IPS-20b (cell line): ENCODE measurements around the gene NCOR1.
"Not testable (repeated sequence)": the region's sequence is repeated elsewhere in the genome, so short reads cannot be mapped to it uniquely, and the experiment has no call there.

Experiments used
- H3K27ac ChIP-seq: one replicate; pipeline ENCODE4 v1.5.1; 2013; ENCODE audit warnings: low read length
- H3K27me3 ChIP-seq: 2 replicates; pipeline ENCODE4 v1.6.1; 2013; ENCODE audit warnings: mild to moderate bottlenecking, low read length, inconsistent platforms; ENCODE audit not compliant: insufficient read depth
- H3K36me3 ChIP-seq: 2 replicates; pipeline ENCODE4 v1.6.1; 2013; ENCODE audit warnings: low read depth, mild to moderate bottlenecking, inconsistent platforms, low read length, moderate library complexity; ENCODE audit not compliant: insufficient read depth
- H3K4me1 ChIP-seq: 2 replicates; pipeline ENCODE4 v1.6.1; 2013; ENCODE audit warnings: mild to moderate bottlenecking, control low read depth, inconsistent platforms, low read length, moderate library complexity; ENCODE audit not compliant: insufficient read depth
- H3K4me3 ChIP-seq: 2 replicates; pipeline ENCODE4 v1.5.1; 2013; ENCODE audit warnings: mild to moderate bottlenecking, low read length, inconsistent platforms
- H3K9ac ChIP-seq: 2 replicates; pipeline ENCODE4 v1.6.1; 2013; ENCODE audit warnings: low read depth, mild to moderate bottlenecking, inconsistent platforms, low read length, moderate library complexity
- H3K9me3 ChIP-seq: 2 replicates; pipeline ENCODE4 v1.6.1; 2013; ENCODE audit warnings: mild to moderate bottlenecking, low read depth, low read length, inconsistent platforms; ENCODE audit not compliant: insufficient read depth

Gene NCOR1

DNA sequence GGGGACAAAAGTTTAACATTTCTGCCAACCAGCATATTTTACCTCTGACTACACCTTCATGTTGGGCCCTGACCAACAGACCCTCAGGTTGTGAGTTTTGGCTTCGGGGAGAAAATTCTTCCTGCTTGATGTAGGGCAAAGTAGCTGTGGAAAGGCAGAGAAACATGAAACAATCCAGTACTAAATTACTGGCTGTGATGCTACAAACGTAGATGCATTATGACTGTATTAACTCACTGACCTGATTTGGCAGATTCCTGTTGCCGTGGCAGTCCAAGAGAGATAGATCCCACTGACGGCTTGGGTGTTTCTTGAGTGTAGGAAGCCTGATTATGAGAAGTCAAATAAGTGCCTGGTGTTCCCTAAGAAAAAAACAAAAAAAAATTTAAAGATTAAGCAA is 135.0 kb downstream of the NCOR1 start:
- peaks cover 69% of the 10 kb centered on the region for H3K36me3 ChIP-seq

GRCh38 chr17:16075949-16076348 is 139.4 kb downstream of the NCOR1 start:
- H3K4me3 ChIP-seq: no peak overlapping the region
- H3K27ac ChIP-seq: no peak overlapping the region
- no peak overlapping the region for H3K9ac ChIP-seq
- no peaks in the 10 kb centered on the region for H3K4me1 ChIP-seq
- H3K9me3 ChIP-seq: no peaks in the 10 kb centered on the region
- H3K36me3 ChIP-seq: peaks cover 85% of the 10 kb centered on the region
- H3K27me3 ChIP-seq: no peaks in the 10 kb centered on the region

More for the DNA sequence above, 135.0 kb downstream of the NCOR1 start:
- Histone ChIP-seq H3K9ac (no peak overlapping the region), H3K4me1 (no peaks in the 10 kb centered on the region), H3K4me3 (no peak overlapping the region), H3K27ac (no peak overlapping the region), H3K27me3 (no peaks in the 10 kb centered on the region), H3K9me3 (no peaks in the 10 kb centered on the region)

DNA sequence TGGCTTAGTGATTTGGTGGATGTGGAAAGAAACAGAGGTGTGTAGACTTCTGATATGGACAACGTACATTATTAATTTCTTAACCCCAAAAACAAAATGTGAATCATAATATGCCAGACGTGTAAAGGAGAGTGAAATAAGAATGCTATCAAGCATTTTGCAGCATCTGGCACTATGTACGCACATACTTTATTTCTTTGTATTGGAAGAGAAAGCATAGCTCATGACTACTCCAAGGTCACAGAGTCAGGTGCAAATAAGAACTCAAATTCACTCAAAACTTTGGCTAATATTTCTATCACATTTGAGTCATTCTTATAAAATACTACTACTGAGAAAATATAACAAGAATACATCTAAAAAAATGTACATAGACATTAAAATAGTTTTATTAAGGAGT is 140.9 kb downstream of the NCOR1 start:
- Histone ChIP-seq H3K4me1 (no peaks in the 10 kb centered on the region), H3K4me3 (no peak overlapping the region), H3K27me3 (no peaks in the 10 kb centered on the region), H3K9ac (no peak overlapping the region), H3K9me3 (no peaks in the 10 kb centered on the region), H3K36me3 (peaks cover 88% of the 10 kb centered on the region), H3K27ac (no peak overlapping the region)

- H3K9ac ChIP-seq: no peak overlapping the region
- no peaks in the 10 kb centered on the region for H3K9me3 ChIP-seq
- peaks cover 87% of the 10 kb centered on the region for H3K36me3 ChIP-seq
- H3K4me1 ChIP-seq: no peaks in the 10 kb centered on the region
- H3K27ac ChIP-seq: no peak overlapping the region
- H3K27me3 ChIP-seq: no peaks in the 10 kb centered on the region
- H3K4me3 ChIP-seq: no peak overlapping the region
Observed at GRCh38 chr17:16073845-16074244, 141.5 kb downstream of the NCOR1 start.

- H3K9me3 ChIP-seq: no peaks in the 10 kb centered on the region
- no peak overlapping the region for H3K4me3 ChIP-seq
- no peak overlapping the region for H3K9ac ChIP-seq
- no peak overlapping the region for H3K27ac ChIP-seq
- no peaks in the 10 kb centered on the region for H3K4me1 ChIP-seq
- H3K36me3 ChIP-seq: peaks cover 91% of the 10 kb centered on the region
- no peaks in the 10 kb centered on the region for H3K27me3 ChIP-seq
Observed at GRCh38 chr17:16072031-16072430, 143.3 kb downstream of the NCOR1 start.

- no peak overlapping the region for H3K27ac ChIP-seq
- H3K9ac ChIP-seq: no peak overlapping the region
- H3K9me3 ChIP-seq: no peaks in the 10 kb centered on the region
- no peaks in the 10 kb centered on the region for H3K27me3 ChIP-seq
- H3K4me1 ChIP-seq: no peaks in the 10 kb centered on the region
- H3K36me3 ChIP-seq: peaks cover 95% of the 10 kb centered on the region
- no peak overlapping the region for H3K4me3 ChIP-seq
Observed at GRCh38 chr17:16068323-16068722, 147.0 kb downstream of the NCOR1 start.

- Histone ChIP-seq H3K9ac (no peak overlapping the region), H3K36me3 (peaks cover 95% of the 10 kb centered on the region), H3K4me3 (no peak overlapping the region), H3K4me1 (no peaks in the 10 kb centered on the region), H3K27ac (no peak overlapping the region), H3K9me3 (no peaks in the 10 kb centered on the region), H3K27me3 (no peaks in the 10 kb centered on the region)
Observed at GRCh38 chr17:16066125-16066524, 149.2 kb downstream of the NCOR1 start.

- H3K4me3 ChIP-seq: no peak overlapping the region
- H3K4me1 ChIP-seq: no peaks in the 10 kb centered on the region
- no peaks in the 10 kb centered on the region for H3K9me3 ChIP-seq
- peaks cover 97% of the 10 kb centered on the region for H3K36me3 ChIP-seq
- H3K27me3 ChIP-seq: no peaks in the 10 kb centered on the region
- no peak overlapping the region for H3K27ac ChIP-seq
- no peak overlapping the region for H3K9ac ChIP-seq
Observed at GRCh38 chr17:16061631-16062030, 153.7 kb downstream of the NCOR1 start.

- H3K27ac ChIP-seq, H3K4me3 ChIP-seq, H3K4me1 ChIP-seq, H3K27me3 ChIP-seq, H3K9me3 ChIP-seq, H3K9ac ChIP-seq: not testable (repeated sequence)
- H3K36me3 ChIP-seq: peaks cover 70% of the 10 kb centered on the region
Observed at GRCh38 chr17:16055139-16055538, 160.2 kb downstream of the NCOR1 start.

DNA sequence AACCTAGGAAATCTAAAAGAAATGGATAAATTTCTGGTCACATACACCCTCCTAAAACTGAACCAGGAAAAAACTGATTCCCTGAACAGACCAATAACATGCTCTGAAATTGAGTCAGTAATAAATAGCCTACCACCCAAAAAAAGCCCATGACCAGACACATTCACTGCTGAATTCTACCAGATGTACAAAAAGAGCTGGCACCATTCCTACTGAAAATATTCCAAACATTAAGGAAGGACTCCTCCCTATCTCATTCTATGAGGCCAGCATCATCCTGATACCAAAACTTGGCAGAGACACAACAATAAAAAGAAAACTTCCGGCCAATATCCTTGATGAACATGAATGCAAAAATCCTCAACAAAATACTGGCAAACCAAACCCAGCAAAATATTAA is 162.8 kb downstream of the NCOR1 start:
- Histone ChIP-seq H3K27me3 (no peaks in the 10 kb centered on the region), H3K4me3 (no peak overlapping the region), H3K4me1 (no peaks in the 10 kb centered on the region), H3K27ac (no peak overlapping the region), H3K36me3 (peaks cover 62% of the 10 kb centered on the region), H3K9ac (no peak overlapping the region), H3K9me3 (no peaks in the 10 kb centered on the region)

DNA sequence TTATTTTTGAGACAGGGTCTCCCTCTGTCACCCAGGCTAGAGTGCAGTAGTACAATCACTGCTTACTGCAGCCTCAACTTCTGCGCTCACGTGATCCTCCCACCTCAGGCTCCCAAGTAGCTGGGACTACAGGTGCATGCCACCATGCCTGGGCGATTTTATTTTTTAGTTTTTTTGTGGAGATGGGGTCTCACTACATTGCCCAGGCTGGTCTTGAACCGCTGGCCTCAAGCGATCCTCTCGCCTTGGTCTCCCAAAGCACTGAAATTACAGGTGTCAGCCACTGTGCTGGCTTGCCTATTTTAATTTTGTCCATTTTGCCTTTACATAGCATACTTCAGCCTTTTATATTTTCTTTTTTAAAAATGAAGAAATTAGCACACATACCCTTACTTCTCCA is 164.5 kb downstream of the NCOR1 start:
- Histone ChIP-seq H3K36me3 (peaks cover 62% of the 10 kb centered on the region), H3K4me3 (no peak overlapping the region), H3K27ac (no peak overlapping the region), H3K27me3 (no peaks in the 10 kb centered on the region), H3K9ac (no peak overlapping the region), H3K9me3 (no peaks in the 10 kb centered on the region), H3K4me1 (no peaks in the 10 kb centered on the region)

GRCh38 chr17:16048811-16049449 is 166.4 kb downstream of the NCOR1 start:
- no peak overlapping the region for H3K4me3 ChIP-seq
- peaks cover 4% of the 10 kb centered on the region; the same call in 1 of the 2 replicates for H3K4me1 ChIP-seq
- no peaks in the 10 kb centered on the region for H3K27me3 ChIP-seq
- H3K36me3 ChIP-seq: peaks cover 60% of the 10 kb centered on the region
- no peak overlapping the region for H3K9ac ChIP-seq
- no peak overlapping the region for H3K27ac ChIP-seq
- H3K9me3 ChIP-seq: no peaks in the 10 kb centered on the region
